ENCODE measurements around the gene INSIG2. TPM values are rescaled to one million over a fixed set of nuclear protein-coding genes. Genes with fewer than 3 reads are reported as not detected.

Gene INSIG2
- total and polyA plus RNA-seq, 2 of the 8 experiments (the other 6 are each of a cell fraction or from before 2014, with no cell fraction given), result 7.0 to 11.2 TPM

GRCh38 chr2:118106926-118107325 lies 18.7 kb downstream of the INSIG2 start:
- Histone ChIP-seq H3K27ac (ENCODE audit: low read depth, low read length) (no peak overlapping the region), H3K36me3 (ENCODE audit: control insufficient read depth in 2 of 4, insufficient read depth in 4 of 4, low read length in 3 of 4) (peaks cover 0 to 19% (median 3%) of the 10 kb centered on the region in 4 experiments; a peak in 5 of 8 replicates), H3K27me3 (replicated peaks in 1 of 4; ENCODE audit: control insufficient read depth in 3 of 4, extremely low read depth in 1 of 4, insufficient read depth in 3 of 4, low read length in 3 of 4) (no peaks in the 10 kb centered on the region), H3K18ac (ENCODE audit: extremely low read depth, low read length) (no peak overlapping the region), H4K91ac (replicated peaks; ENCODE audit: insufficient read length, low read length) (no peak overlapping the region), H2BK120ac (replicated peaks; ENCODE audit: low read depth, low read length) (no peak overlapping the region), H3K9me3 (ENCODE audit: insufficient read depth in 2 of 2, low read depth in 1 of 2, low read length in 1 of 2) (no peaks in the 10 kb centered on the region), H2BK20ac (ENCODE audit: low read length) (no peak overlapping the region), H2BK15ac (ENCODE audit: low read length) (no peak overlapping the region), H3K23me2 (ENCODE audit: low read depth, low read length) (no peaks in the 10 kb centered on the region), H3K14ac (ENCODE audit: insufficient read length) (no peak overlapping the region), H3K4me2 (ENCODE audit: insufficient read depth in 1 of 2, low read depth in 2 of 2, low read length in 2 of 2) (no peak overlapping the region), H4K20me1 (replicated peaks in 1 of 2; ENCODE audit: control insufficient read depth in 1 of 2, insufficient read depth in 2 of 2, low read length in 2 of 2) (no peaks in the 10 kb centered on the region), H3K4ac (replicated peaks; ENCODE audit: insufficient read length, low read depth, low read length) (no peak overlapping the region), H3K4me3 (ENCODE audit: extremely low read depth in 1 of 4, insufficient read depth in 2 of 4, low read depth in 3 of 4, low read length in 4 of 4) (no peak overlapping the region), H3K79me2 (ENCODE audit: control insufficient read depth in 1 of 2, insufficient read depth in 2 of 2, low read length in 2 of 2) (no peaks in the 10 kb centered on the region), H4K8ac (ENCODE audit: extremely low read depth, insufficient read depth, low read length) (no peak overlapping the region), H3K79me1 (ENCODE audit: low read depth, low read length) (no peaks in the 10 kb centered on the region), H3K56ac (replicated peaks; ENCODE audit: insufficient read length, low read depth, low read length) (no peak overlapping the region), H2BK5ac (ENCODE audit: low read depth, low read length) (no peak overlapping the region), H2BK12ac (ENCODE audit: low read depth, low read length) (no peak overlapping the region), H3K9ac (replicated peaks in 1 of 4; ENCODE audit: extremely low read depth in 1 of 4, low read depth in 3 of 4, low read length in 3 of 4) (no peak overlapping the region), H4K5ac (ENCODE audit: insufficient read length, low read depth, low read length) (no peak overlapping the region), H2AFZ (ENCODE audit: low read length) (no peak overlapping the region), H2AK5ac (ENCODE audit: low read depth, low read length) (no peak overlapping the region), H3K23ac (ENCODE audit: insufficient read length) (no peak overlapping the region), H3K4me1 (replicated peaks in 1 of 4; ENCODE audit: control insufficient read depth in 3 of 4, insufficient read depth in 4 of 4, low read length in 3 of 4) (no peaks in the 10 kb centered on the region)
- DNase-seq (ENCODE audit: low read depth in 1 of 2, low spot score in 2 of 2), result no peak
- ChIA-PET CTCF (ENCODE audit: partially characterized antibody) (no interaction called here), POLR2A (ENCODE audit: partially characterized antibody) (no interaction called here)
- 89% methylated on average over 3 of the region's 3 CpGs; no CpG with 5 or more reads in 1 of the 2 experiments for WGBS, 2 experiments (ENCODE audit: extremely low coverage in 1 of 2, insufficient coverage in 1 of 2, insufficient read length in 1 of 2, insufficient replicate concordance in 2 of 2, low coverage in 1 of 2, low lambda C conversion rate in 2 of 2, missing lambda C conversion rate in 1 of 2)
- no peak for FAIRE-seq
- TF ChIP-seq RFX5 (IDR thresholded peaks at IDR 0.05; ENCODE audit: borderline replicate concordance, low read depth, low read length) (no peak), RAD21 (IDR thresholded peaks at IDR 0.05 in 1 of 2, conservative IDR thresholded peaks at IDR 0.05 in 1 of 2; ENCODE audit: low read depth in 2 of 2, low read length in 2 of 2) (no peak), YY1 (IDR thresholded peaks at IDR 0.05; ENCODE audit: low read depth, low read length) (no peak), MAX (IDR thresholded peaks at IDR 0.05) (no peak), PHF8 (conservative IDR thresholded peaks at IDR 0.05; ENCODE audit: low read depth, low read length) (no peak), RBBP5 (IDR thresholded peaks at IDR 0.05; ENCODE audit: borderline replicate concordance, low read depth, low read length) (no peak), MAFK (IDR thresholded peaks at IDR 0.05; ENCODE audit: low read depth, low read length) (no peak), KDM5A (IDR thresholded peaks at IDR 0.05; ENCODE audit: low read length) (no peak), ATF3 (IDR thresholded peaks at IDR 0.05; ENCODE audit: insufficient read depth, low read depth, low read length) (no peak), CEBPB (IDR thresholded peaks at IDR 0.05; ENCODE audit: low read depth, low read length) (no peak), TAF7 (optimal IDR thresholded peaks at IDR 0.05; ENCODE audit: borderline replicate concordance, low read depth, low read length) (no peak), SIRT6 (IDR thresholded peaks at IDR 0.05; ENCODE audit: low read length) (no peak)
